DMS53 (cell line): ENCODE results near the gene OSBPL5.

Experiments used
- DNase-seq: peaks from one replicate; lab custom pipeline; 2025; lab: John Stamatoyannopoulos, UW

OSBPL5 gene

GRCh38 chr11:3051196-3052108, 113.7 kb downstream of the OSBPL5 start:
- no peak for DNase-seq

- DNase-seq: peak; percentile 51
Observed at GRCh38 chr11:3050386-3051195, 114.5 kb downstream of the OSBPL5 start.

GRCh38 chr11:3049430-3050243, 115.5 kb downstream of the OSBPL5 start:
- peak; percentile 95 for DNase-seq

GRCh38 chr11:3047637-3048036, 117.5 kb downstream of the OSBPL5 start:
- no peak for DNase-seq

GRCh38 chr11:3046641-3047040, 118.5 kb downstream of the OSBPL5 start:
- DNase-seq: no peak

- peak; percentile 21 for DNase-seq
Observed at GRCh38 chr11:3046190-3046589, 118.9 kb downstream of the OSBPL5 start.

- no peak for DNase-seq
Observed at GRCh38 chr11:3044915-3045314, 120.2 kb downstream of the OSBPL5 start.

- no peak for DNase-seq
Observed at GRCh38 chr11:3044004-3044403, 121.1 kb downstream of the OSBPL5 start.

- no peak for DNase-seq
Observed at GRCh38 chr11:3043315-3043871, 121.7 kb downstream of the OSBPL5 start.

GRCh38 chr11:3042496-3043314, 122.4 kb downstream of the OSBPL5 start:
- no peak for DNase-seq

GRCh38 chr11:3041699-3042441, 123.2 kb downstream of the OSBPL5 start:
- no peak for DNase-seq

GRCh38 chr11:3040881-3041280, 124.2 kb downstream of the OSBPL5 start:
- DNase-seq: no peak

- no peak for DNase-seq
Observed at GRCh38 chr11:3037945-3038271, 127.2 kb downstream of the OSBPL5 start.
